MM.1S (cell line): ENCODE measurements around the gene LEMD2.

Experiments used
- CTCF ChIP-seq: fragments of 300-600 bp; sonication (generic); IDR thresholded peaks from 2 replicates; pipeline ENCODE4 v1.5.1; 2016; ENCODE audit warnings: antibody characterized with exemption, low read length, mixed read lengths
- EZH2 ChIP-seq: fragments of 300-600 bp; sonication (generic); optimal IDR thresholded peaks from 2 replicates; pipeline ENCODE3; 2017; ENCODE audit warnings: low read depth, mild to moderate bottlenecking, antibody characterized with exemption, low read length, mixed read lengths
- EZH2phosphoT487 ChIP-seq: fragments of 300-600 bp; sonication (generic); IDR thresholded peaks from 2 replicates; pipeline ENCODE4 v1.6.1; 2018; ENCODE audit warnings: antibody characterized with exemption, low read length

- TF ChIP-seq CTCF (no peak), EZH2phosphoT487 (no peak), EZH2 (no peak)
Measured at GRCh38 chr6:33742837-33743236, 46.1 kb downstream of the LEMD2 start.
